ENCODE data around the gene ODAD3. TPM values are rescaled to one million over a fixed set of nuclear protein-coding genes. Genes with fewer than 3 reads are reported as not detected.
"Not testable (repeated sequence)": the region's sequence is repeated elsewhere in the genome, so short reads cannot be mapped to it uniquely, and the experiment has no call there.

The ODAD3 gene
- total RNA-seq, 1 experiment from 2014 or later, result 2.0 TPM

- no peak for DNase-seq
- peaks cover 64% of the 10 kb centered on the region for H3K36me3 ChIP-seq
- H3K9me3 ChIP-seq, result no peaks in the 10 kb centered on the region
- no peaks in the 10 kb centered on the region for H3K27me3 ChIP-seq
- H3K4me3 ChIP-seq, result no peak overlapping the region
These were observed 14.1 kb upstream of the ODAD3 start for GRCh38 chr19:11448923-11449554.

- no peak for DNase-seq
- no peak overlapping the region for H3K4me3 ChIP-seq
- H3K36me3 ChIP-seq, result peaks cover 70% of the 10 kb centered on the region
- no peaks in the 10 kb centered on the region for H3K9me3 ChIP-seq
- no peaks in the 10 kb centered on the region for H3K27me3 ChIP-seq
These were observed 13.5 kb upstream of the ODAD3 start for GRCh38 chr19:11448410-11448809.

DNA sequence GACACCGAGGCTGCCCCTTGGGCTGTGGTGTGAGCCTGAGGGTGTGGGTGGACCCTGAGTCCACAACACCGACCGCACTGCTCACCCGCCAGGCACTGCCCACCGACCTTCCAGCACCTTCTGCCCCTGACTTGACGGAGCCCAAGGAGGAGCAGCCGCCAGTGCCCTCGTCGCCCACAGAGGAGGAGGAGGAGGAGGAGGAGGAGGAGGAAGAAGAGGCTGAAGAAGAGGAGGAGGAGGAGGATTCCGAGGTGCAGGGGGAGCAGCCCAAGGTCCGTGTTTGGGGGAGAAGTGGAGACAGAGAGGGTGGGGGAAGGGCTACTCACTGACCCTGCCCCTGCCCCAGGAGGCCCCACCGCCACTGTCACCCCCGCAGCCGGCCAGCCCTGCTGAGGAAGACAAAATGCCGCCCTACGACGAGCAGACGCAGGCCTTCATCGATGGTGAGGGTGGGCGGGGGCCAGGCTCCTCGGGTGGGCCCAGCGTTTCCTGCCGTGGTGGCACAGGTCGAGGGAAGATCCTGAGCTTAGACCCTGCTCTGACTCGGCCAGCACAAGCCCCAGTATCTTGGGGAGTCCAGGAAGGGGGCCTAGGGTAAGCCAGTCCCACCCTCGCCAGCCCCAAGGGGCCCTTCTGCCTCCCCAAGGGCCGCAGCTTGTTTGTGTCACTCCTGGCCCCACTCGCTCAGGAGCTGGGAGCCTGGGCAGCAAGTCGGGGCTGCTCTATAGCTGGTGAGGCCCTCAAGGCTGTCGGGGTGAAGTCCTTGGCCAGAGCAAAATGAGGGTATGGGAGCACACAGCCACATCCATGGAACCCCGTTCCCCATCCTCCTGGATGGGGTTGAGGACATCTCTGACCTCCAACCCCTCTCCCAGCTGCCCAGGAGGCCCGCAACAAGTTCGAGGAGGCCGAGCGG, 12.7 kb upstream of the ODAD3 start:
- DNase-seq, result no peak
- H3K27me3 ChIP-seq, result no peaks in the 10 kb centered on the region
- H3K36me3 ChIP-seq, result peaks cover 78% of the 10 kb centered on the region
- no peak overlapping the region for H3K4me3 ChIP-seq
- H3K9me3 ChIP-seq, result no peaks in the 10 kb centered on the region

DNA sequence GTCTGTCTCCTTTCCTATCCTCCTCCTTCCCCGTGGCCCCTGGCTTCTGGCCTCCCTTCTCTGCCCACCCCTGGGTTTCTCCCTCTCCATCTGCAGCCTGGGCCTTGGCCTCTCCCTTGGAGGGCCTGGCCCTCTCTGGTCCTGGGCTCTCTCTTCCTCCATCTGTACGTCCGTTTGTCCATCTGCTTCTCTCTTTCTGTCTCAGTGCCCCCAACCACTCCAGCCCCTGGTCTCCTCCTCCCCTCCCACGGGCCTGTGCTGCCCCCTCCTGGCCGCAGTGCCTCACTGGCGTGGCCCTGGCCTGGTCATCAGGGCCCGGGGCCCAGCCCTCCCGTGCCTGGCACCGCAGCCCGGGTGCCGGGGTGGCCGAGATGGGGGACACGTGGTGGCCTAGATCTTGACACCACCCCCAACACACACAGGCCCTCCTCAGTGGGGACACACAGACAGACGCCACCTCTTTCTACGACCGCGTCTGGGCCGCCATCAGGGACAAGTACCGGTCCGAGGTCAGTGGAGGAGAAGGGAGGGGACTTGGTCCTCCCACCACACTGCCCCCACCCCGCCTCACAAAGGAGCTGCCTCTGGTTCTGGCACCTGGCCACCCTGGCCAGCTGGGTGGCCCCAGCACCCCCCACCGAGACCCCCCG, 11.9 kb upstream of the ODAD3 start:
- H3K9me3 ChIP-seq, result no peaks in the 10 kb centered on the region
- peak; percentile 57 for DNase-seq
- H3K4me3 ChIP-seq, result no peak overlapping the region
- no peaks in the 10 kb centered on the region for H3K27me3 ChIP-seq
- H3K36me3 ChIP-seq, result peaks cover 86% of the 10 kb centered on the region

- no peak for DNase-seq
- peaks cover 92% of the 10 kb centered on the region for H3K36me3 ChIP-seq
- H3K4me3 ChIP-seq, result no peak overlapping the region
- no peaks in the 10 kb centered on the region for H3K27me3 ChIP-seq
- H3K9me3 ChIP-seq, result no peaks in the 10 kb centered on the region
These were observed 11.3 kb upstream of the ODAD3 start for GRCh38 chr19:11446271-11446651.

DNA sequence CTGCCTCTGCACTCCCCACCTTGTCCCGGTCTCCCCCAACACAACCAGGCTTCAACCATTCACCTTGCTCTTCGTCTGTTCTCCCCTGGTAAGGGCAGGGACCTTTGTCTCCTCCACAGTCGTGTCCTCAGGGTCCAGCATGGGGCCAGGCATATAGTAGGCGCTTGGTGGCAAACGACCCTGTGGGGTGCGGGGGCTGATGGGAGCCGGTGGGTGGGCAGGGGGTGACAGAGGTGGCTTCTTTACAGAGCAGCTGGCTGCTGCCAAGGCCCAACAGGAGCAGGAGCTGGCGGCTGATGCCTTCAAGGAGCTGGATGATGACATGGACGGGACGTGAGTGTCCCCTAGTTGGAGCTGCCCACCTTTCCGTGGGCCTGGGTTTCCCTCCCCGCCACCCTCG, 10.2 kb upstream of the ODAD3 start:
- Histone ChIP-seq H3K9me3 (no peaks in the 10 kb centered on the region), H3K4me3 (no peak overlapping the region), H3K36me3 (peaks cover 93% of the 10 kb centered on the region), H3K27me3 (no peaks in the 10 kb centered on the region)
- DNase-seq, result no peak

DNA sequence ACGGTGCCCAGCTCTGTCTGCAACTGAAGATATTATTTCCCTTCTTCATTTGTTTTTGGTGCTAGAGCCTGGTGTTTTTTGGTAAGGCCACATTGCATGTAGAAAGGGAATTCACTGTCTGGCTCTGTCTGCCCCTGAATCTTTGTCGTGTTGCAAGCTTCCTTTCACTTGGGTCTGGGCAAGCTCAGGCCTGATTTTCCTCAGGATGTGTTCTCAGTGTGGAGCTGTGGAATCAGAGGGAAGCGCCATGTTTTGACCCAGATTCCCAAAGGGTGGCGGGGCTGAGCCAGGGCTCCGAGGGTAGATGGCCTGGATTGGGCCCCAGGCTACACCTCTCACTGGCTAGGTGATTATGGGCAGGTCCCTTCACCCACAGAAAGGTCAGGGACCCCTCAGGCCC, 9.1 kb upstream of the ODAD3 start:
- Histone ChIP-seq H3K36me3 (peaks cover 91% of the 10 kb centered on the region), H3K27me3 (no peaks in the 10 kb centered on the region), H3K4me3 (no peak overlapping the region), H3K9me3 (no peaks in the 10 kb centered on the region)
- no peak for DNase-seq

GRCh38 chr19:11437955-11438354, 3.0 kb upstream of the ODAD3 start:
- Histone ChIP-seq H3K36me3 (peaks cover 68% of the 10 kb centered on the region), H3K27me3 (no peaks in the 10 kb centered on the region), H3K4me3 (no peak overlapping the region), H3K9me3 (no peaks in the 10 kb centered on the region)
- DNase-seq, result no peak

DNA sequence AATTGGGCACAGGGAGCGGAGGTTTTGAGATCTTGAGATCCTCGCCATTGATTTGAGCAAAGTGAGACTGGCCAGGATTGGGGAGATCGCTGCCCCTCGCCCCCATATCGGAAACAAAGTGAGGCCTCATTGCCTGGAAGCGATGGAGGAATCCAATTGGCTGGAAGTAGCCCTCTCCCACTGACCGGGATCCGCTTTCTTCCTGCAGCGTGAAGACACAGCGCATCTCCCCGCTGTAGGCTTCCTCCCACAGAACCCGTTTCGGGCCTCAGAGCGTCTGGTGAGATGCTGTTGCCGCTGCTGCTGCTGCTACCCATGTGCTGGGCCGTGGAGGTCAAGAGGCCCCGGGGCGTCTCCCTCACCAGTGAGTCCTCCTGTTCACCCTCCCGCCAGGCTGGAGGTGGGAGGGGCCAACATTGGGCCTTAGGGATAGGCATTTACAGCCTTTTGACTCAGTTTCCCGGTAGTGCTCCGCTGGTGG, 952 bp upstream of the ODAD3 start:
- Histone ChIP-seq H3K27me3 (no peaks in the 10 kb centered on the region), H3K9me3 (no peaks in the 10 kb centered on the region), H3K4me3 (peak overlapping the region; percentile 93), H3K36me3 (peaks cover 47% of the 10 kb centered on the region)
- peak; percentile 70 for DNase-seq

DNA sequence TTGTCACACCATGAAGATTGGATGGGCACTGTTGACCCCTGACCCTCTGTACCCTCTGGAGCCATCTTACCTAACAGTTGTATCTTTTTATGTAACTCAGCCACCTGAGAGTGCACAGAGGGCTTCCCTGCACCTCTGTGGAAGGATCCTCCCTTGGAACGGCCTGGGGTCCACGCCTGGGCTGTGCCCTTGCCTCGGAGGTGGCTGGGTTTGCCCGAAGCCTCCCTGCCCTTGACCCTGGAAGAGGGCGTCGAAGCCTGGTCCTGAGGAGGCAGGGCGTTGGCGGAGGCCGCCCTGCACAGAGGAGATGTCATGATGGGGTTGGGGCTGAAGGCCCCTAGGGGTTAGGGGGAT, 241 bp downstream of the ODAD3 start:
- peak overlapping the region; percentile 93 for H3K4me3 ChIP-seq
- no peak for DNase-seq
- peaks cover 36% of the 10 kb centered on the region for H3K36me3 ChIP-seq
- H3K9me3 ChIP-seq, result no peaks in the 10 kb centered on the region
- H3K27me3 ChIP-seq, result no peaks in the 10 kb centered on the region

GRCh38 chr19:11433526-11433925, 1.4 kb downstream of the ODAD3 start:
- H3K36me3 ChIP-seq, result peaks cover 27% of the 10 kb centered on the region
- H3K9me3 ChIP-seq, H3K4me3 ChIP-seq, H3K27me3 ChIP-seq, DNase-seq: not testable (repeated sequence)

GRCh38 chr19:11426656-11427055, 8.3 kb downstream of the ODAD3 start:
- Histone ChIP-seq H3K36me3 (no peaks in the 10 kb centered on the region), H3K9me3 (peaks cover 5% of the 10 kb centered on the region; the same call in 1 of the 2 replicates), H3K4me3 (no peak overlapping the region), H3K27me3 (peaks cover 21% of the 10 kb centered on the region)
- DNase-seq, result no peak

DNA sequence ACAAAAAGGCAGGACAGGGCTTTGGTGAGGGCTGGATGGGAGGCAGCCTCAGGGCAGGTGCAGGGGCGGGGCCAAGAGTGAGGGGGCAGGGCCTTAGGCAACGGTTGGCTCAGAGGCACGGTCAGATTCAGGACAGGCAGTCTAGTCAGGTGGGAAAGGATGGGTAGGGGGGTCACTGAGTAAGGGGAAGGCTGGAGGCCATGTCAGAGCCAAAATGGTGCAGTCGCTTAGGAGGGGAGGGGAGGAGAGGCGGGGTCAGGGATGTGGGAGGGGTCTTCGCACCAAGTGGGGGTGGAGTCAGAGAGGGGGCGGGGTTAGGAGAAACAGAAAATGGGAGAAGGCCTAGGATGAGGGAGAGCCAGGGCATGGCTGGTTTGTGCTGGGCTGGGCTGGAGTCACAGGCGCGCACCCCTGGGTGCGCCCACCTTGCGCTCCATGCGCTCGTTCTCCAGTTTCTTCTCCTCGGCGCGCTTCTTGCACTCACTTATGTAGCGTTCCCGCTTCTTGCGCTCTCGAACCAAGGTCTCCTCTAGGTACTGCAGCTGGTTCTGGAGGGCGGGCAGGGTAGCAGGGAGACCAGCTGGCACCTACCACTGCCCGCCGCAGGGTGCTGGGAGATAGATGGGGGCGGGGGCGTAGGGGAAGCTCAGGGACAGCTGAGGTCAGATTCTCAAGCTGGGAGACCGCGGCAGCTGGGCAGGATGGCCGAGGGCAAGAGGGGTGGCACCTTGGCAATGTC, 9.0 kb downstream of the ODAD3 start:
- H3K36me3 ChIP-seq, result no peaks in the 10 kb centered on the region
- no peak for DNase-seq
- peaks cover 6% of the 10 kb centered on the region; the same call in 1 of the 2 replicates for H3K9me3 ChIP-seq
- H3K4me3 ChIP-seq, result no peak overlapping the region
- H3K27me3 ChIP-seq, result peaks cover 27% of the 10 kb centered on the region

- H3K9me3 ChIP-seq, result peaks cover 6% of the 10 kb centered on the region; the same call in 1 of the 2 replicates
- no peak for DNase-seq
- no peaks in the 10 kb centered on the region for H3K36me3 ChIP-seq
- peaks cover 42% of the 10 kb centered on the region for H3K27me3 ChIP-seq
- no peak overlapping the region for H3K4me3 ChIP-seq
These were observed 11.1 kb downstream of the ODAD3 start for GRCh38 chr19:11423791-11424181.

DNA sequence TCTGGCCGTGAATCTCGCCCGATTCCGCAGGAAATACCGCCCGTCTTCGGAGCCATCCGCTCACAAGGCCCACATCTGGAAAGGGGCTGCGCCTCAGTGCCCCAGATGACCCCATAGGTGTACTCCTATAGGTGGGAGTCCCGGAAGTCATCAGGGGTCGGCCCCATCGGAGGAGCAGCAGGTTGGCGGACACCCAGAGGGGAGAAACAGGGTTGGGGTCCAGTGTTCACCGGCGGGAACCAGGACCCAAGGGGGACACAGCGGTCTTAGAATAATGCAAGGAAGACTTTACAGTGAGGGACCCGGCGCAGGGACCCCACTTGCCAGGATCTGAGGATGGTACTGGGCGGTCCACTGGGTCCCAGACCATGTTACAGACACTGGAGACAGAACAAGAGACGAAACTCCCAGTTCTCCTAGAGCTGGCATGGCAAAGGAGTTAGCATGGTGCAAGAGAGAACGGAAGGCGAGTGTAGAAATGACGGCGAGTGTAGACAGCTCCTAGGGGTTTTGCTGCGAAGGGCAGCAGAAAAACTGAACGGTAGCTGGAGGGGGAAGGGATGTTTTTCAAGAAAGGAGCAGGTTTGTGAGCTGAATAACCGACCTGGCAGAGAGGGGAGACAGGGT, 11.6 kb downstream of the ODAD3 start:
- Histone ChIP-seq H3K9me3 (peaks cover 6% of the 10 kb centered on the region; the same call in 1 of the 2 replicates), H3K36me3 (no peaks in the 10 kb centered on the region), H3K27me3 (peaks cover 47% of the 10 kb centered on the region), H3K4me3 (no peak overlapping the region)
- no peak for DNase-seq

All from MG63 (cell line).